HG03108 (cell line): Measurements from ENCODE around the gene PRICKLE1.

ENCODE experiments used
- ATAC-seq: cut with Tn5 transposase; IDR thresholded peaks from one replicate; pipeline ENCODE4 v1.9.1; 2021; ENCODE audit warnings: moderate library complexity; ENCODE audit not compliant: unreplicated experiment

Gene PRICKLE1

DNA sequence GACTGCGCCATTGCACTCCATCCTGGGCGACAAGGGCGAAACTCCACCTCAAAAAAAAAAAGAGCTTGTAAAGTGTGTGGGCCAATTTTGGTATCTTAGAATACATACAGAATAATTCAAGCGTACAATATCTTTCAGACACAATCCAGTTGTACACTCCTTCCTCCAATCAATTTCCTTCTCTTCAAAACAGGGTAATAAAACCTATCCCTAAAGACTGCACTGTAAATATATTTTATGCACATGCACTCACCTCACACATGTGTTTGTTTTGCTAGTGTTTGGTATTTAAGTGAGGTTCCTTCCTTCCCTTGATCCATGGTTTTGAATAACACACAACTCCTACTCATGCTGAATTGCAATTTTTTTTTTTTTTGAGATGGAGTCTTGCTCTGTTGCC, 125.9 kb downstream of the PRICKLE1 start:
- ATAC-seq, result no peak

DNA sequence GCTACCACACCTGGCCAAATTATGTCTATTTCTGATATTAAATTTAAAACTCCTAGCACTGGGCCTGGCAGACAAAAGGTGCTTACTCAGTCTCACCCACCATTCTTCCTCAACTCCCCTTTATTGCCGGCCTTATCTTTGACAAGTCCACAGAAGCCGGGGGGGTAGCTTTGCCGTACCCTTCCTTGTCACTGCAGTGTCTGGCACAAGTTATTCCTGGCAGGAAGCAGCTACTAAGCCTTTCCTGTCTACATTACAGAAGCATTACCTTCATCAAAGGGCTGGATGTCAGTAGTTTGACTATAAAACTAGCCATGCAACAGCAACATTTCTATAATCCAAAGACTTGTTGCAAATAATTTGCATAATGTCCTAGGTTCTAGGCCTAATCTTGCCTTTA, 127.1 kb downstream of the PRICKLE1 start:
- no peak for ATAC-seq

DNA sequence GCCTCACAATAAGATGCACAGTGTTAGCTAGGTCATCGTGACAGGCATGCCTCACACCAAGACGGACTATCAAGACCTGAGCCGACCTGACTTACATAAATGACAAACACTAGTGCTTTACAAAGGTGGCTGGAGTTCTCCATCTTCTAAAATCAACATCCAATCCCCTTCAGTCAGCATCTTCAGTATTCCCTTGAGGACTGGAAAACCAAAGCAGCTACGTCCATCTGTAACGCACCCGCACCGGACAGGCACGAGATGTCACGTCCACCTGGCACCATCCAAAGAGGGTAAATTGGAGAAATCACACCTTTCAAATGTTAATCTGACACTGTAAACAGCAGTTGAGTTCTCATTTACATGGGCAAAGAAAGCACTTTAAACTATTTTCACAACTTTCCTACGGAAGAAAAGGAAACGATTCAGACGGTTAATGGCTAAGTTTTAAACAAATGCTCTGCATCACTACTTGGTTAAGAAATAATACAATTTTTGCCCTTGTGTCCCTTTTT, 130.2 kb downstream of the PRICKLE1 start:
- no peak for ATAC-seq

DNA sequence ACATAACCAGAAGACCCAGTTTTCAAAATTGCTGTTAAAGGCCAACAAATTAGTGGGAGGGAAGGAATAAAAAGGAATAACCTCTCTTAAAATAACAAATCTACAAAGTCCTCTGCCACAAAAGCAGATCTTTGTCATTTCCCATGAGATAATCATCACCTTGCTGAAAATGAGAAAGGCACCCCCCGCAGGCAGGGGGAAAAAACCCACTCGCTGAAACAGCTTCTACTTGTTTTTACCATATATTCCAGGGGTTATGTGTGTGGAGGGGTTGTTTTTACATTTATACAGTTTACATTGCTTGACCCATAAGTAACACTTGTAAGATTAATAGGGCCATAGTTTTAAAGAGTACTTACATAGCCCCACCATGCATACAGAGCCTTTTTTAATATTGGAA, 131.0 kb downstream of the PRICKLE1 start:
- ATAC-seq, result no peak

DNA sequence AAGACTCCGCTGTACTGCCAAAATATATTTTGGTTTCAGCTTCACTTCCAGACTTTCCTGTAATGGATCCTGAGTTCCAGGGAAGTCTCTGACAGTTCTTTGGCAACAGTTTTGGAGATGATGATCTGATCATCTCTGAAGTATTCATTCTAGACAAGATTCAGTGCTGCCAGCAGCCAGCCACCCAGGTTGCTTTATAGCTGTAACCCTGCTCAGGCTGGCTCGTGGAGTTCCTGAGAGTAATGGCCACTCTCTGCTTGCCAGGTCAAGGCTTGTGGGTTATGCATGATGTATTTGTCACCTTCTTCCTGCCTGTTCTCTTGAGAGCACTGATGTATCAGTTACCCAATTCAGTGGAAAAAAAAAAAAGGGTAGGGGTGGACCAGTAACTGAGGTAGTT, 139.3 kb downstream of the PRICKLE1 start:
- peak; percentile 52 for ATAC-seq

DNA sequence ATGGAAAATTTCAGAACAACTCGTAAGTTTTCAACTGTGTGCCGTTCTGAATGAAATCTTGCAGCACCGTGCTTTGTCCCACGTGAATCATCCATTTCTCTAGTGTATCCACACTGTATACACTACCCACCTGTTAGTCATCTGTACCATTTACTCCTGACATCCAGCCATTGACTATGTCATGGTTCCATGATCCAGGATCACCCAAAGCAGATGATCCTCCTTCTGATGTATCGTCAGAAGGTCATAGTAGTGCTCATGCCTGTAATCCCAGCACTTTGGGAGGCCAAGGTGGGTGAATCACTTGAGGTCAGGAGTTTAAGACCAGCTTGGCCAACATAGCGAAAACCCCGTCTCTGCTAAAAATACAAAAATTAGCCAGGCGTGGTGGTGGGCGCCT, 140.7 kb downstream of the PRICKLE1 start:
- ATAC-seq, result no peak

DNA sequence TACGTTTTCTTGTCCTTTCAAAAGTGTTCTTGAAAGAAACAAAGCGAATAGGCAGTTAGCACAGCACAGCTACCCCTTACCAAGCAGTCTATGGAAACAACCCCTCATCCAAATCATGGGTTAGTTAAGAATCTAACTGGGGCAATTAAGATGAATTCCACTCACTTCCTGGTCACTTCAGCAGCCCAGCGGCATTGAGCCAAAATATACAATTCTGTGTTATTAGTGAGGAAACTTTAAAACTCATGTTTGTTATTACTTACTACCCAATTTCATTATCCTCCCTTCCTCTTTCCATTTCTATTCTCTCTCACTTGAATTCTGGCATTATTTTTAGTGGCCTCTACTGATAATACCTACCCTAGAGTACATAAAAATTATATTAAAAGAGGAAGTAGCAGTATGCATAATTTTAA, 142.2 kb downstream of the PRICKLE1 start:
- ATAC-seq, result no peak

DNA sequence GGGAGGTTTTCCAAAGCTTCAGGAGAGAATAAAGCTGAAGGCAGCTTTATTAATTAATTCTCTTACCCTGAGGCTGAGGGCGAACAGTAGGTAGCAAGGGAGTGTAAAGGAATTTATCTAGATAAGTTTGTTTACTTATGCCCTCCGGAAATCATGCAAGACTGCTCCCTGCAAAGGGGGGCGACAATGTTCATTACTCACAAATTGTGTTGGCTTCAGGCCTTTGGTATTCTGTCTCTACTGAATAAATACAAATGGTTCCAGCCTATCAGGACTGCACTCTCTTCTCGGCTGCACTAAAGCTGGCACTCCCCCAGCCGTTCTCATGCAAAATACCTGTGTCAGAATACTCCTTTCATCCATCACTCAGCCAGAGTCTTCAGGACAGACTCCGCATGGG, 142.8 kb downstream of the PRICKLE1 start:
- no peak for ATAC-seq

DNA sequence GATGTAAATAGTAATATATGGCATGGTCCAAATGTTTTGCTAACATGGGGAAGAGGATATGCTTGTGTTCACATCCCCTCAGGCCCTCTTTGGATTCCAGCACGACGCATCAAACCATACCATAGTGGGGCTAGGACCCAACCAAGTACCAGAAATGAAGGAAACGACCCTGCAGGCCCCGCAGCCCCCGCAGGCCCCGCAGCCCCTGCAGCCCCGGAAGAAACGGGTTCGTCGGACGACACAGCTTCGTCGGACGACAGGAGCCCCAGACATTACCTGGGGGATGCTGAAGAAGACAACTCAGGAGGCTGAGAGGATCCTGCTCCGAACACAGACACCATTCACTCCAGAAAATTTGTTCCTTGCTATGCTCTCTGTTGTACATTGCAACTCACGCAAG, 143.7 kb downstream of the PRICKLE1 start:
- ATAC-seq, result no peak

DNA sequence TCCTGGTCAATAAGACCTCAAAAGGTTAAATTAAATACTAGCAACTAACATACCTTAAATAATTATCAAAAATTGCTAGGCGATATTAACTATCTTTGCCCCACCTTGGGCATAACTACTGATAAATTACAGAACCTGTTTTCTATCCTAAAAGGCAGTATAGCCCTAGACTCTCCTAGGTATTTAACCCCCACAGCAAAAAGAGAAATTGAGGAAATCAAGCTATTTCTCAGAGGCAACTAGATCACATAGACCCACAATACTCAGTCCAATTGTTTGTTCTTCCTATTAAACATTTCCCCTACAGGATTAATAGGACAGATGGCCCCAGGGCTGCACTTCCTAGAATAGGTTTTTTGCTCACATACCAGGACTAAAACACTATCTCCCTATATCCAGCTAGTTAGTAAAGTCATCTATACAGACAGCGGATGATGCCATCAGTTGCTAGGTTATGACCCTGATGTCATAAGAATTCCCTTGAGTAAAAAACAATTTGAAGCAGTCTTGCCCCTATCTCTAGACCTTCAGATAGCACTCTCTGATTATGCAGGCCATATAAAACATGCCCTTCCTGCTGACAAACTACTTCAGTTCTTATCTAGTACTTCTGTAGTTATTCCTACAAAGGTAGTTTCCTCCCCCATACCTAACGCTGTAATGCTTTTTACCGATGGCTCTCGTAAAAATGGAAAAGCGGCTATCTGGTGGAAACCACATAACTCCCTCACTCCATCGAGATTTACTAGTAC, 145.2 kb downstream of the PRICKLE1 start:
- ATAC-seq, result no peak

DNA sequence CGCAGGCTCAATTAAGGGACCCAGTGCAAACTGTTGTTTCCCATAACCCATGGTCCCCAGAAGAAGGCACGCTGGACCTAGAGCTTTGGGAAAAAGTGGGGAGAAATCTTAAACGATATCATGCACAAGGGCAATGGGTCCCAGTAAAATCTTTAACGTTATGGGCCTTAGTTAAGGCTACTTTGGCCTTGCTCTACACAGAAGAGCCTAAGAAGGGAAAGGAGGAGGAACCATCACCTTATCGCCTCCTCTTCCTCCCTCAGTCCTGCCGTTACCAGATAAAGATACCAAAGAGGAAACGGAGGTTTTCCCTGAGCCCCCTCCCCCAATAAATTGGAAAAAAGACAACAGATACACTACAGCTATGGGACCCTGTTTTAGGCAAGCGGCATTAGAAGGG, 146.7 kb downstream of the PRICKLE1 start:
- ATAC-seq, result no peak

DNA sequence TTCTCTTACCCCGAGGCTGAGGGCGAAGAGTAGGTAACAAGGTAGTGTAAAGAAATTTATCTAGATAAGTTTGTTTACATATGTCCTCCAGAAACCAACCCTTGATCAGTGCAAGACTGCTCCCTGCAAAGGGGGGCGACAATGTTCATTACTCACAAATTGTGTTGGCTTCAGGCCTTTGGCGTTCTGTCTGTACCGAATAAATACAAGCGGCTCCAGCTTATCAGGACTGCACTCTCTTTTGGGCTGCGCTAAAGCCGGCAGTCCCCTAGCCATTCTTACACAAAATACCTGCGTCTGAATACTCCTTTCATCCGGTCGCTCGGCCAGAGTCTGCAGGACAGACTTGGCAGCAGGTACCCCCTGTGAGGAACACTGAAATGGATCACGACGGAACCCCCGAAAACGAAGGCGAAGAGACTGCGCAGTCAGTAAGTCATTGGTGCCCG, 147.2 kb downstream of the PRICKLE1 start:
- no peak for ATAC-seq

DNA sequence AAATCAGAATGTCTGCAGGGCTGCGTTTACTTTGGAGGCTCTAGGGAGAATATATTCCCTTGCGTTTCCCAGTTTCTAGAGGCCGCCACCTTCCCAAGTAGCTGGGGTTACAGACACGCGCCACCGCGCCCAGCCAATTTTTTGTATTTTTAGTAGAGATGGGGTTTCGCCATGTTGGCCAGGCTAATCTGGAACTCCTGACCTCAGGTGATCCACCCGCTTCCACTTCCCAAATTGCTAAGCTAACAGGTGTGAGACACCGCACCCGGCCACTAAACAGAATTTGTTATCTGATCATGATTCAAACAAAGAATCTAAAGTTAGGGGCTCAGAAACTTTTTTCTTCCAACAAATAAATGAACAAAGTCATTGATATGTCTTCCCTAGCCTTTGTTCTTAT, 148.9 kb downstream of the PRICKLE1 start:
- no peak for ATAC-seq

DNA sequence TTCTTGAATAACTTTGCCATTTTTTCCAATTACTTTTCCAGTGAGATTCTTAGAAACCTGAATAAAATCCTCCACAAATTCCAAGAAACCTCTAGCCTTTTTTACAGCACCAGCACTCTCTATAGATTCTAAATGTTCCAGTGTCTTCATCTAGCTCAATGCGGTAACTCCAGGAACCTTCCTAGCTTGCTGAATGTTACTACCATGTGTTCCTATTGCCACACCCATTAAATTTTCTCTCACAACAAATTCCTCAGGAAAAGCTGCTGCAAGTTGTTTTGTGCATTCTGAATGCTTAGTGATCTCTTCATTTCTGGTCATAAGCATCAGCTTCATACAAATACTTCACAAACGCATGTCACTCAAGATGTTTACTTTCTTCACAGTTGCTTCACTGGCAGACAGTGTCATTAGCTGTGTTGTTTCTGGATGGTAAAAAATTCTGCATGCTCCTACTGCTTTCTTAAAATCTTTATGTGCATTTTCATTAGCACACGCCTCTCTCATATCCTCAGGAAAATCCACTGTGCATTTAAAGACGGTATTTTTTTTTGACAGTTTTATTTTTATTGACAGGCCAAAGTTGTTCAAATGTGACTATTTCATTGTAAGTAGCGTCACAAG, 156.9 kb downstream of the PRICKLE1 start:
- ATAC-seq, result no peak

DNA sequence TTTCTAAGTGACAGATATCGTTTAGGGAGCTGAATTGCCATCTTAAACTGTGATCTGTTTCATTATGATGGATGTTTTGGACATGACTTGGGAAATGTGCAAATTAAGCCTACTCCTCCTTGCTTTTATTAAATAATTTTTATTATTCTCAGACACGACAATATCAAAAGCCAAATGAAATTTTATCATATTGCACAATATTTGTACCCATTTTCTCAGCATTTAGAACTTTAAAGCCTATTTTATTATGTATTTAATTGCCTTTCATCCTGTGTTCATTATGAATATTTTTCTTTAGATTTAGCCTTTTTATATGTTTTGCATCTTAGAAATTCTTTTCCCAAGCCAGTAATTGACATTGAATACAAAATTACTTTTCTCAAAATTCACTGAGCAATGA, 160.7 kb downstream of the PRICKLE1 start:
- no peak for ATAC-seq

DNA sequence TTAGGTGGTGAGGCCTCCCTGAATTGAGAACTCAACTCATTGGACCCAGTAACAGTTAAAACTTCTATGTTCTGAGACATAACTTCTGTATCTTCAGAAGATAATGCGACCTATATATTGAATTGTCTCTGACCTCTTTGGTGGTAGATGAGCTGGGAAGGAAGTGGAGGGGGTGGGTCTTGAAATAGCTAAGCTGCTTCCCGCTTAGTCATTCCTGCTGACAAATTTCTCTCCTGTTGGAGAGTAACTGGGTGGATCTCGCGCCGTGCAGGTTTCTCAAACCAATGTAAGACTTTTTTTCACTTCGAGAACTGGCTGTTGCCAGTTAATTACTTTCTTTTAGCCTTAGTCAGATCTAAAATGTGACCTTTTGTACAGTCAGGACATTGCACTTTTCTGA, 162.8 kb downstream of the PRICKLE1 start:
- ATAC-seq, result no peak

DNA sequence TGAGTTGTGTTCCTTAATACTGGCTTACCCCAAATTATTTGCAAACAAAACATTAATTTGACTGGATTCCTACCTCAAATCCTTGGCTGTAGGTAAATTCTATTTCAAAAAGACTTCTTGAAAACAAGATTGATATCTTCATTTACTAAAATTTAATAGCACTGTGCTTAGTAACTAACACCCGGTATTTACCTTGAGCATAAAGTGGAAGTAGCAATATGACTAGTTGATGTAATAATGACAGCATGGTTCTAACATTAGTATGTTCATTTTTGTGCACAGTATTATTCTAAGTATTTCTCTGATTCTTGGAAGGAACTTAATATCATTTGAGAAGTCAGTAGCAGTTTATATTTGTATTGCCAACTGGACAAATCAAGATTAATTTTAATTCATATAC, 166.8 kb downstream of the PRICKLE1 start:
- ATAC-seq, result no peak

DNA sequence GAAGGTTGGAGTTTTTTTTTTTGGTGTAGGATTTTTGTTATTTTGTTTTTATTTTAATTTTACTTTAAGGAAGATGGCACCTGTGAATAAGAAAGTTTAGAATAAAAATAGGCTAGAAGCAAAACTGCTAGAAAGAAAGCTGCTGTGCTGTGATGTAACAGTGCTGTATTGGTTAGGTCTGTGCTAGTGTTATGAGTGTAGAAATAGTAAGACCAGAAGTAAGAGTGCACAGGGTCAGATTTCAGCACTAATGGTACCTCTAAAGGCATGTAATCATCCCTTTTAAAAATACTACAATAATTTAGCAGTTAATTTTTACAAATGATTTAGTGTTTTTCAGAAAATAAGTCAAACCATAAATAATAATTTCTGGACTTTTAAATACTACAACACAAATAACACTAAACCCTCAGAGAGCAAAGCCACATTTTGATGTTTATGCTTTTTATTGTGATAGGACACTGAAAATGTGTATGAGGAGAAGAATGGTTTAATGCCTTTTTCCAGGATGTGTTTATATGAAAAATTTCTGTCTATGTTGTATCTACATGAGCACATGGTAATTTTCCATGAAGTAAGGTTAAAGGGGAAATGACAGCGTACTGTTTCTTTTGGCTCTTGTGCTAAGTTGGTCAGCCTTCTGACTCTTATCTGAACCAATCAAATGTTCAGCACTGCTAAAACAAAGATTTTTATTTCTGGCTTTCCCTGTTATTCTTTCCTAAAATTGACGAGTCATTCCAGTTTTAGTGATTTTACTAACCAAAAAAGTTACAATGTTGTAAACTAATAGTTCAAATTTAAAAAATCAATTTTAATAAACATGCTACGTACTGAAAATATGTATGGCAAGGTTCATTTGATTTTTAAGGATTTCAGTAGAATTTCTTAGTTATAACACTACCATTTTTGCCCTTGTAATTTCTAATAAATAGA, 167.4 kb downstream of the PRICKLE1 start:
- ATAC-seq, result no peak

DNA sequence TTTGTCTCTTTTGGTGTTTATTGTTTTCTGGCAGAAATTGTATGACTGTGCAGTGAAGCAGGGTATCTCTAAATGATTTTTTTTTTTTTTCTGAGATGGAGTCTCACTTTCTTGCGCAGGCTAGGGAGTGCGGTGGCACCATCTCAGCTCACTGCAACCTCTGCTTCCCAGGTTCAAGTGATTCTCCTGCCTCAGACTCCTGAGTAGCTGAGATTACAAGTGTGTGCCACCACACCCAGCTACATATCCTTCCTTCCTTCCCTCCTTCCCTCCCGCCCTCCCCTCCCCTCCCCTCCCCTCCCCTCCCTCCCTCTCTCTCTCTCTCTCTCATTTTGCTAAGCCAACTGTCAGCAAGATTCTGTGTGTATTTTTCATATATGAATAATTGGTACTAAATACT, 169.2 kb downstream of the PRICKLE1 start:
- ATAC-seq, result no peak

DNA sequence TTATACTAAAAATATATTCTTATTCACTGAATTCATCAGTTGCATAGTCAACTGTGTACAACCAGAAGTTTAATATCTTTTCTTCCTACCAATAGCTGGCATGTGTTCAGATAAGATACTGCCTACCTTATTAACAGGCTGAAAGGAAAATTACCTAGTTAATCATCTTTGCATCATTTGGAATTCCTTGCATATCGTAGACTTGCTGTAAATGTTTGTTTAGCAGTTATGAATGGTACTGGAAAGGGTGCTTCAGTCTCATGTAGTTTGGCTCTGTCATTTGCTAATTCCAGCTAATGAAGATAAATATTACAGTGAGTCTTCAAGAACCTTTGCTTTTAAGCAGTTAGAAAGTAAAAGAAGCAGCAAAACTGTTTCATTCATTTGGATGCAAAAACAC, 179.2 kb downstream of the PRICKLE1 start:
- ATAC-seq, result no peak

DNA sequence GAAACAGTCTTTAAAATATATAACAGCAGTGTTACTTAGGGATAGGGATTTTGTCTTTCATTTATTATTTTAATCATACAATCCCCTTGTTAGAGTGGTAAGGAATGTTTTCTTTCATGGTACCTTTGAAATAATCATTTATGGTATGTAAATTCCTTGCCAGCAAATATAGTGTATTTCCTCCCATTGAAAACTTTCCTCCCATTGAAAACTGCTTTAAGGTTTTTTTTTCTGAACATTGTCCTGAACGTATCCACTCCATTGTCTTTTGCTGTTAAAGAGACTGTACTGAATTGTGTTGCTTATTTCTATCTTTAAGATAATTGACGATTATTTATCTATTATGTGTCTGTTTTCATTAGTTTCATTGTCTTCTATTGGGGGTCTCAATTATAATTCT, 180.1 kb downstream of the PRICKLE1 start:
- no peak for ATAC-seq
